WI38 (cell line): Measurements from ENCODE around the gene FNDC3B.

Experiments
- H3K4me3 ChIP-seq: 2 replicates; pipeline ENCODE4 v1.5.1; 2011; ENCODE audit warnings: low read depth, mild to moderate bottlenecking, control low read depth, low read length
- TF ChIP-seq, protein P1 (sequence below): IDR thresholded peaks from 2 replicates; pipeline ENCODE4 v1.5.1; 2012; ENCODE audit warnings: low read depth, mild to moderate bottlenecking, control low read depth, low read length

FNDC3B gene

DNA sequence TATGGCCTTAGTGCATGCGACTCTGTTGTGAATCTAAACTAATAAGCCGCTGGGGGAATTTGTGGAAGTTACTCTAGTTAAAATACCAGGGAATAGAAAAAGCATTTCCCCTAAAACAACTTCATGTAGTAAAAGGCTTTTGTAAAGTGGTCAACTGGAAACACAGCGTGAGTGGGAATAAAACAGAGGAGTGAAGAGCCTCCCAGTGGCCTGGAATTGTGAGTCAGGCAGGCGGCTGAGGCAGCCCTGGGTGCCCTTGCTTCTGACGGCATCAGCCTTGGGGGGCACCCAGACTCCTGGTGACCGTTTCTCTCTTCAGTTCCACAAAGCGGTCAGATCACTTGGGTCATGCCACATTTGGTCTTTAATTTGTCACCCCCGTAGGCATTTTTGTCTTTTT lies 300.5 kb downstream of the FNDC3B start:
- no peak overlapping the region for H3K4me3 ChIP-seq
- TF ChIP-seq, protein P1, sequence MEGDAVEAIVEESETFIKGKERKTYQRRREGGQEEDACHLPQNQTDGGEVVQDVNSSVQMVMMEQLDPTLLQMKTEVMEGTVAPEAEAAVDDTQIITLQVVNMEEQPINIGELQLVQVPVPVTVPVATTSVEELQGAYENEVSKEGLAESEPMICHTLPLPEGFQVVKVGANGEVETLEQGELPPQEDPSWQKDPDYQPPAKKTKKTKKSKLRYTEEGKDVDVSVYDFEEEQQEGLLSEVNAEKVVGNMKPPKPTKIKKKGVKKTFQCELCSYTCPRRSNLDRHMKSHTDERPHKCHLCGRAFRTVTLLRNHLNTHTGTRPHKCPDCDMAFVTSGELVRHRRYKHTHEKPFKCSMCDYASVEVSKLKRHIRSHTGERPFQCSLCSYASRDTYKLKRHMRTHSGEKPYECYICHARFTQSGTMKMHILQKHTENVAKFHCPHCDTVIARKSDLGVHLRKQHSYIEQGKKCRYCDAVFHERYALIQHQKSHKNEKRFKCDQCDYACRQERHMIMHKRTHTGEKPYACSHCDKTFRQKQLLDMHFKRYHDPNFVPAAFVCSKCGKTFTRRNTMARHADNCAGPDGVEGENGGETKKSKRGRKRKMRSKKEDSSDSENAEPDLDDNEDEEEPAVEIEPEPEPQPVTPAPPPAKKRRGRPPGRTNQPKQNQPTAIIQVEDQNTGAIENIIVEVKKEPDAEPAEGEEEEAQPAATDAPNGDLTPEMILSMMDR: no peak

GRCh38 chr3:172340583-172340982 lies 301.2 kb downstream of the FNDC3B start:
- no peak overlapping the region for H3K4me3 ChIP-seq
- TF ChIP-seq, protein P1: no peak

- TF ChIP-seq, protein P1: peak; percentile 23; the same call in 1 of the 2 replicates
- H3K4me3 ChIP-seq: no peak overlapping the region
These were observed 302.2 kb downstream of the FNDC3B start for GRCh38 chr3:172341482-172342059.

DNA sequence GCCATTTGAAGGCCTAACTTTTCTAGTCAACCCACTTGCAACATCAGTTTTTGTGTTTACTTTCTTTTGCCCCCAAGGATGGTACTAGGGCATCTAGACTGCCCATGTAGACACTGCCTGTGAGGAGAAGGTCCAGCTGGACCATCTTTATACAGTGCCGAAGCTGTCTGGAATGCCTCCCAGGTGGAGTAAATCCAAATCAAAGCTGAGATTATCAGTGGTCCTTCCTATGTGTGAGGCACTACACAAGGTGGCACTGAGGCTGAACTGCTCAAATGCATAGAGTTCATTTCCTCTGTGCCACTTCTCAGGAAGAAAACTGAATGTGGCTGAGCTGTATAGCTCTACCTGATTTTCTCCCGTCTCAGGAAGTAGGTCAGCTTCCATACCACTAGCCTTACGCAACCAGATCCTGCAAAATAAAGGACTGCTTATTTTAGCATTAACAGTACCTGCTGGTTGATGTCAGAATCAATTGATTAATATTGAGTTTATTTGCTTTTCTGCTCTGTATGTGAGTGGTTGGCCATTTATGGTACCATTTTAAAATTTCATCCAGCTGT lies 302.8 kb downstream of the FNDC3B start:
- TF ChIP-seq, protein P1: no peak
- H3K4me3 ChIP-seq: no peak overlapping the region

GRCh38 chr3:172343117-172343516 lies 303.7 kb downstream of the FNDC3B start:
- TF ChIP-seq, protein P1: no peak
- H3K4me3 ChIP-seq: no peak overlapping the region

GRCh38 chr3:172343979-172344378 lies 304.6 kb downstream of the FNDC3B start:
- H3K4me3 ChIP-seq: no peak overlapping the region
- TF ChIP-seq, protein P1: no peak

DNA sequence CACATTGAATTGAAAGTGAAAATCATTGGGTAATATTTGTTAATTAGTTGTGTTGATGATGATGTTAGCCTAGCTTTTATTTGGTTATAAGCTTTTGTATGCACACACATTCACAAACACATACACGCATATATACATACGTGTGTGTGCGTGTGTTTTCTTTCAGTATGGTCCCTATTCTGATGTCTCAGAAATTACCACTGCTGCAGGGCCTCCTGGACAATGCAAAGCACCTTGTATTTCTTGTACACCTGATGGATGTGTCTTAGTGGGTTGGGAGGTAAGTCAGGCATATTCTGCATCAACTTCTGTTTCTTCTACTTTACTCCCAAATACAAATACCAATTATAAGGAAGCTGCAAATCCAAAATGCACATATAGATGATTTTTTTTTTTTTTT lies 306.8 kb downstream of the FNDC3B start:
- H3K4me3 ChIP-seq: no peak overlapping the region
- TF ChIP-seq, protein P1: no peak
